Measurements from ENCODE around the gene PCYOX1L. TPM values are rescaled to one million over a fixed set of nuclear protein-coding genes. Genes with fewer than 3 reads are reported as not detected.

Gene PCYOX1L
- total and polyA plus RNA-seq, 10 donors, result 5.4 to 13.0 (median 7.9) TPM

GRCh38 chr5:149418910-149419531, 61.2 kb downstream of the PCYOX1L start:
- no peak for DNase-seq
- 66 to 84% (median 80%) methylated on average over 6 of the region's 6 CpGs for WGBS, 5 donors
- peaks cover 11 to 88% (median 46%) of the 10 kb centered on the region in 6 donors for H3K4me1 ChIP-seq
- H3K27ac ChIP-seq, result peak overlapping the region in 7 of 8 donors; percentile 27 to 82 (median 73)
- peaks cover 0 to 32% (median 0%) of the 10 kb centered on the region in 6 donors for H3K36me3 ChIP-seq
- no peak for TF ChIP-seq POLR2AphosphoS5 (IDR thresholded peaks at IDR 0.05)
- TF ChIP-seq CTCF (IDR thresholded peaks at IDR 0.05 in 8 of 11, conservative IDR thresholded peaks at IDR 0.05 in 3 of 11), result no peak
- TF ChIP-seq POLR2A (IDR thresholded peaks at IDR 0.05), result no peak
- intact Hi-C loops (cut with DNase I; ENCODE audit: low total_unique reads), result no loop called here
- no peaks in the 10 kb centered on the region for H3K9me3 ChIP-seq
- H3K4me3 ChIP-seq, result no peak overlapping the region
- H3K27me3 ChIP-seq (replicated peaks in 1 of 7), result peaks cover 0 to 8% (median 0%) of the 10 kb centered on the region in 7 donors

Other genes starting within 250 kb of the PCYOX1L start
- 10 to 100 TPM; 12.8 to 32.9 (median 22.0) TPM for gene ABLIM3, start 216.6 kb upstream of the PCYOX1L start, total RNA-seq
- gene ABLIM3, start 216.6 kb upstream of the PCYOX1L start, polyA plus RNA-seq, result 1 to 10 TPM; 3.3 to 5.2 (median 4.5) TPM
- 10 to 100 TPM in 6 of 7 donors, 1 to 10 TPM in 1; 9.0 to 21.8 (median 15.4) TPM for gene AFAP1L1, start 86.2 kb upstream of the PCYOX1L start, total RNA-seq
- gene AFAP1L1, start 86.2 kb upstream of the PCYOX1L start, polyA plus RNA-seq, result 1 to 10 TPM; 1.7 to 6.0 (median 4.8) TPM
- 10 to 100 TPM in 4 of 7 donors, 1 to 10 TPM in 3; 7.7 to 17.7 (median 11.2) TPM for gene GRPEL2, start 12.5 kb upstream of the PCYOX1L start, total RNA-seq
- 1 to 10 TPM; 4.6 to 5.9 (median 5.3) TPM for gene GRPEL2, start 12.5 kb upstream of the PCYOX1L start, polyA plus RNA-seq
- 1 to 10 TPM in 2 of 7 donors, under 1 TPM in 1, not detected in 4; 0.57 to 1.4 (median 1.1) TPM for gene IL17B, start 21.2 kb downstream of the PCYOX1L start, total RNA-seq
- under 1 TPM; 0.30 to 0.62 (median 0.38) TPM for gene IL17B, start 21.2 kb downstream of the PCYOX1L start, polyA plus RNA-seq
- gene CSNK1A1, start 193.4 kb downstream of the PCYOX1L start, total RNA-seq, result 100 to 1,000 TPM; 165 to 223 (median 196) TPM
- 10 to 100 TPM; 31.9 to 64.7 (median 43.4) TPM for gene CSNK1A1, start 193.4 kb downstream of the PCYOX1L start, polyA plus RNA-seq
- gene ARHGEF37, start 223.5 kb downstream of the PCYOX1L start, total RNA-seq, result 1 to 10 TPM in 6 of 7 donors, under 1 TPM in 1; 0.77 to 3.5 (median 1.4) TPM
- gene ARHGEF37, start 223.5 kb downstream of the PCYOX1L start, polyA plus RNA-seq, result 1 to 10 TPM in 1 of 3 donors, under 1 TPM in 2; 0.99 to 1.3 (median 1.00) TPM

Data from spleen (tissue), 11 donors.